Stimulated activated CD4-positive, alpha-beta T cell treated with anti-CD3 and anti-CD28 coated beads, TNF-alpha, amount 100 ng/mL, for 24 hours (primary cell): ENCODE measurements around the gene UMODL1.

Experiments used
- DNase-seq, 3 experiments: peaks; one replicate each; pipeline ENCODE4 v3.0.0-alpha.2; 2020; ENCODE audit warnings: low read depth in 3 of 3

UMODL1 gene

GRCh38 chr21:42191064-42191463 lies 119.9 kb downstream of the UMODL1 start:
- DNase-seq: no peak

GRCh38 chr21:42191696-42192595 lies 120.8 kb downstream of the UMODL1 start:
- no peak for DNase-seq
